T-cell (primary cell): ENCODE data around the gene BOLA3. TPM values are rescaled to one million over a fixed set of nuclear protein-coding genes. Genes with fewer than 3 reads are reported as not detected.

Source experiments
- total RNA-seq, 35 experiments: library from RNA in 6 of 35; stranded (reverse) in 6 of 35; fragments of 120-200 nt in 1 of 35; gene quantifications; one replicate each; pipeline versions ENCODE4 v1.2.1 to v1.2.4 and lab custom pipeline; 2013 to 2026

The BOLA3 gene
- total RNA-seq, 5 donors from 2014 or later (not counting 1 experiment from before 2014, with no cell fraction given), result 13.7 to 16.0 (median 15.5) TPM

Other genes starting within 250 kb of the BOLA3 start
- 10 to 100 TPM; 44.0 to 70.2 (median 62.5) TPM for gene DGUOK, start 221.0 kb downstream of the BOLA3 start, total RNA-seq
- 10 to 100 TPM; 22.5 to 32.2 (median 26.8) TPM for gene TET3, start 163.0 kb downstream of the BOLA3 start, total RNA-seq
- 100 to 1,000 TPM; 131 to 156 (median 138) TPM for gene MOB1A, start 31.0 kb upstream of the BOLA3 start, total RNA-seq
- gene MTHFD2, start 50.7 kb upstream of the BOLA3 start, total RNA-seq, result 10 to 100 TPM; 26.3 to 59.3 (median 47.9) TPM
- gene SLC4A5, start 195.5 kb upstream of the BOLA3 start, total RNA-seq, result 10 to 100 TPM; 10.1 to 19.3 (median 14.6) TPM
- 100 to 1,000 TPM in 3 of 5 donors, 10 to 100 TPM in 2; 81.9 to 124 (median 117) TPM for gene DCTN1, start 232.4 kb upstream of the BOLA3 start, total RNA-seq